ENCODE results near the gene RNF186.

DNA sequence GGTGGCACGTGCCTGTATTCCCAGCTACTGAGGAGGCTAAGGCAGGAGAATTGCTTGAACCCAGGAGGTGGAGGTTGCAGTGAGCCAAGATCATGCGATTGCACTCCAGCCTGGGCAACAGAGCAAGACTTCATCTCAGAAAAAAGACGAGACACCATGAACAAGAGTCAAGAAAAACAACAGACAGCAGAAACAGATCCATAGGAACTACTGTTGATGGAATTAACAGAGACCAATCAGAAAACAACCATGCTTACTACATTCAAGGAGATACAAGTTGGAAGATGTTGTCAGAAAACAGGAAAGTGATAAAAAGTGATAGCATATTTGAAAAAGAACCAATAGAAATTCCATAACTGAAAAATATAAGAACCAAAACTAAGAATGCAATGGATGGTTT, 47.9 kb upstream of the RNF186 start:
- TF ChIP-seq PPARA (CRISPR knock-in tag; IDR thresholded peaks at IDR 0.05; ENCODE audit: borderline replicate concordance) (no peak), TOX (CRISPR knock-in tag; IDR thresholded peaks at IDR 0.05; ENCODE audit: borderline replicate concordance) (no peak), ZFP30 (CRISPR knock-in tag; IDR thresholded peaks at IDR 0.05) (no peak), ISL1 (CRISPR knock-in tag; IDR thresholded peaks at IDR 0.05) (no peak)
- TF ChIP-seq, protein P1, sequence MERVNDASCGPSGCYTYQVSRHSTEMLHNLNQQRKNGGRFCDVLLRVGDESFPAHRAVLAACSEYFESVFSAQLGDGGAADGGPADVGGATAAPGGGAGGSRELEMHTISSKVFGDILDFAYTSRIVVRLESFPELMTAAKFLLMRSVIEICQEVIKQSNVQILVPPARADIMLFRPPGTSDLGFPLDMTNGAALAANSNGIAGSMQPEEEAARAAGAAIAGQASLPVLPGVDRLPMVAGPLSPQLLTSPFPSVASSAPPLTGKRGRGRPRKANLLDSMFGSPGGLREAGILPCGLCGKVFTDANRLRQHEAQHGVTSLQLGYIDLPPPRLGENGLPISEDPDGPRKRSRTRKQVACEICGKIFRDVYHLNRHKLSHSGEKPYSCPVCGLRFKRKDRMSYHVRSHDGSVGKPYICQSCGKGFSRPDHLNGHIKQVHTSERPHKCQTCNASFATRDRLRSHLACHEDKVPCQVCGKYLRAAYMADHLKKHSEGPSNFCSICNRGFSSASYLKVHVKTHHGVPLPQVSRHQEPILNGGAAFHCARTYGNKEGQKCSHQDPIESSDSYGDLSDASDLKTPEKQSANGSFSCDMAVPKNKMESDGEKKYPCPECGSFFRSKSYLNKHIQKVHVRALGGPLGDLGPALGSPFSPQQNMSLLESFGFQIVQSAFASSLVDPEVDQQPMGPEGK (CRISPR knock-in tag; IDR thresholded peaks at IDR 0.05; ENCODE audit: borderline replicate concordance) = no peak
- TF ChIP-seq, protein P2, sequence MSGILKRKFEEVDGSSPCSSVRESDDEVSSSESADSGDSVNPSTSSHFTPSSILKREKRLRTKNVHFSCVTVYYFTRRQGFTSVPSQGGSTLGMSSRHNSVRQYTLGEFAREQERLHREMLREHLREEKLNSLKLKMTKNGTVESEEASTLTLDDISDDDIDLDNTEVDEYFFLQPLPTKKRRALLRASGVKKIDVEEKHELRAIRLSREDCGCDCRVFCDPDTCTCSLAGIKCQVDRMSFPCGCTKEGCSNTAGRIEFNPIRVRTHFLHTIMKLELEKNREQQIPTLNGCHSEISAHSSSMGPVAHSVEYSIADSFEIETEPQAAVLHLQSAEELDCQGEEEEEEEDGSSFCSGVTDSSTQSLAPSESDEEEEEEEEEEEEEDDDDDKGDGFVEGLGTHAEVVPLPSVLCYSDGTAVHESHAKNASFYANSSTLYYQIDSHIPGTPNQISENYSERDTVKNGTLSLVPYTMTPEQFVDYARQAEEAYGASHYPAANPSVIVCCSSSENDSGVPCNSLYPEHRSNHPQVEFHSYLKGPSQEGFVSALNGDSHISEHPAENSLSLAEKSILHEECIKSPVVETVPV (CRISPR knock-in tag; IDR thresholded peaks at IDR 0.05) = no peak

All from SK-N-SH treated with all-trans-retinoic acid at 6 μM for 48 hours (cell line).